DMS114 treated with DMSO at 0.1 percent for 48 hours (cell line): ENCODE results near the gene MYOD1.

ENCODE experiments used
- DNase-seq: peaks from one replicate; lab custom pipeline; 2025; ENCODE audit not compliant: unreplicated experiment; lab: John Stamatoyannopoulos, UW

Gene MYOD1

GRCh38 chr11:17734418-17734911, 15.1 kb downstream of the MYOD1 start, which contains the start of gene KCNC1:
TSS of gene KCNC1 (plus strand) at chr11:17734781. CDS start at chr11:17736003, 1,222 bp downstream.
- peak; percentile 5 for DNase-seq

- DNase-seq: peak; percentile 2
Observed at GRCh38 chr11:17734986-17735817, 15.8 kb downstream of the MYOD1 start.

- no peak for DNase-seq
Observed at GRCh38 chr11:17735818-17736578, 16.6 kb downstream of the MYOD1 start.

- DNase-seq: no peak
Observed at GRCh38 chr11:17736579-17736893, 17.2 kb downstream of the MYOD1 start.

- DNase-seq: no peak
Observed at GRCh38 chr11:17736930-17737817, 17.8 kb downstream of the MYOD1 start.

GRCh38 chr11:17738151-17738973, 19.0 kb downstream of the MYOD1 start:
- no peak for DNase-seq

GRCh38 chr11:17739945-17740338, 20.6 kb downstream of the MYOD1 start:
- DNase-seq: no peak

GRCh38 chr11:17740649-17741235, 21.4 kb downstream of the MYOD1 start:
- no peak for DNase-seq

GRCh38 chr11:17741487-17741886, 22.1 kb downstream of the MYOD1 start:
- DNase-seq: no peak

- DNase-seq: no peak
Observed at GRCh38 chr11:17742019-17742418, 22.6 kb downstream of the MYOD1 start.

- no peak for DNase-seq
Observed at GRCh38 chr11:17743026-17743807, 23.8 kb downstream of the MYOD1 start.

GRCh38 chr11:17743808-17744119, 24.4 kb downstream of the MYOD1 start:
- no peak for DNase-seq

GRCh38 chr11:17744151-17744940, 25.0 kb downstream of the MYOD1 start:
- no peak for DNase-seq

GRCh38 chr11:17745023-17745772, 25.8 kb downstream of the MYOD1 start:
- DNase-seq: no peak

GRCh38 chr11:17746096-17746495, 26.7 kb downstream of the MYOD1 start:
- DNase-seq: no peak

- DNase-seq: no peak
Observed at GRCh38 chr11:17747131-17747955, 28.0 kb downstream of the MYOD1 start.

GRCh38 chr11:17748044-17748443, 28.7 kb downstream of the MYOD1 start:
- no peak for DNase-seq
